GM21390 (cell line): ENCODE measurements around the gene JAM3.
A peak's percentile ranks its signal among the peaks of the same experiment; 100 is the strongest.
"Not testable (repeated sequence)": the region's sequence is repeated elsewhere in the genome, so short reads cannot be mapped to it uniquely, and the experiment has no call there.

Experiments used
- ATAC-seq: cut with Tn5 transposase; IDR thresholded peaks from one replicate; pipeline ENCODE4 v1.9.1; 2021; ENCODE audit not compliant: unreplicated experiment

Gene JAM3

GRCh38 chr11:134062265-134063123 is 6.4 kb upstream of the JAM3 start:
- no peak for ATAC-seq

- ATAC-seq = no peak
Measured at GRCh38 chr11:134063124-134063495, 5.8 kb upstream of the JAM3 start.

GRCh38 chr11:134063991-134064747 is 4.7 kb upstream of the JAM3 start:
- no peak for ATAC-seq

- ATAC-seq = no peak
Measured at GRCh38 chr11:134065381-134065780, 3.5 kb upstream of the JAM3 start.

- ATAC-seq = no peak
Measured at GRCh38 chr11:134066943-134067885, 1.7 kb upstream of the JAM3 start.

GRCh38 chr11:134069426-134070341 is 812 bp downstream of the JAM3 start:
- ATAC-seq = no peak

- ATAC-seq = no peak
Measured at GRCh38 chr11:134070342-134070845, 1.5 kb downstream of the JAM3 start.

- ATAC-seq = no peak
Measured at GRCh38 chr11:134071306-134071705, 2.4 kb downstream of the JAM3 start.

- ATAC-seq = no peak
Measured at GRCh38 chr11:134071766-134072402, 3.0 kb downstream of the JAM3 start.

GRCh38 chr11:134072844-134073243 is 4.0 kb downstream of the JAM3 start:
- peak; percentile 65 for ATAC-seq

- ATAC-seq = no peak
Measured at GRCh38 chr11:134074346-134074745, 5.5 kb downstream of the JAM3 start.

- no peak for ATAC-seq
Measured at GRCh38 chr11:134074766-134075165, 5.9 kb downstream of the JAM3 start.

GRCh38 chr11:134079317-134079716 is 10.4 kb downstream of the JAM3 start:
- ATAC-seq = no peak

GRCh38 chr11:134081258-134081657 is 12.4 kb downstream of the JAM3 start:
- ATAC-seq = not testable (repeated sequence)

GRCh38 chr11:134082990-134083389 is 14.1 kb downstream of the JAM3 start:
- ATAC-seq = no peak

GRCh38 chr11:134086376-134086775 is 17.5 kb downstream of the JAM3 start:
- no peak for ATAC-seq

GRCh38 chr11:134092006-134092405 is 23.1 kb downstream of the JAM3 start:
- ATAC-seq = not testable (repeated sequence)

GRCh38 chr11:134097166-134097565 is 28.3 kb downstream of the JAM3 start:
- ATAC-seq = no peak

GRCh38 chr11:134098566-134099184 is 29.8 kb downstream of the JAM3 start:
- no peak for ATAC-seq
